ENCODE results near the gene SPATA31A5.
"Not testable (repeated sequence)": the region's sequence is repeated elsewhere in the genome, so short reads cannot be mapped to it uniquely, and the experiment has no call there.

Gene SPATA31A5

DNA sequence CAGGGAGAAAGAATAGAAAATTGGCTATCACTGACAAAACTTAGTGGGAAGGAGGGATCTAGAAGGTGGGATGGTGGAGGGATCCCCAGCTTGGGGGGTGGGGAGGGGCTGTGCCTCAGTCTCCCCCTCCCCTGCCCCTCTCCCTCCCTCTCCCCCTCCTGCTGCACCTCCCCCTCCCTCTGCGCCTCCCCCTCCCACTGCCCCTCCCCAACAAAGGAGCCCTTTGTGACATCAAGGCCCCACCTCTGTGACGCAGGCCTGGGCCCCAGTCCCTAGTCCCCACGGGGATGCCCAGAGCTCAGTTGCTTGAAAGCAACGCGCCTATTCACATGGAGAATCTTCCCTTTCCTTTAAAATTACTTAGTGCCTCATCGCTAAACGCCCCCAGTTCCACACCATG, at the start of gene SPATA31A5:
TSS of gene SPATA31A5 (plus strand) at position 301 of the 400 bp plus-strand sequence. CDS start at position 330, 29 bp downstream.
- H3K27ac ChIP-seq (ENCODE audit: low read depth, low read length); H3K9me3 ChIP-seq (ENCODE audit: low read length); H3K27me3 ChIP-seq (ENCODE audit: control insufficient read depth in 1 of 2, insufficient read depth in 2 of 2, low read length in 2 of 2); H3K4me1 ChIP-seq (ENCODE audit: insufficient read depth, low read length); H3K4me3 ChIP-seq (ENCODE audit: low read depth in 1 of 2, low read length in 2 of 2); H3K36me3 ChIP-seq (ENCODE audit: insufficient read depth, low read length); H3K9ac ChIP-seq (ENCODE audit: low read length): not testable (repeated sequence)

- not testable (repeated sequence) for H3K27me3 ChIP-seq (ENCODE audit: control insufficient read depth in 1 of 2, insufficient read depth in 2 of 2, low read length in 2 of 2); H3K27ac ChIP-seq (ENCODE audit: low read depth, low read length); H3K4me3 ChIP-seq (ENCODE audit: low read depth in 1 of 2, low read length in 2 of 2); H3K9me3 ChIP-seq (ENCODE audit: low read length); H3K36me3 ChIP-seq (ENCODE audit: insufficient read depth, low read length); H3K4me1 ChIP-seq (ENCODE audit: insufficient read depth, low read length); H3K9ac ChIP-seq (ENCODE audit: low read length)
Measured at GRCh38 chr9:60962990-60963350, 48.8 kb downstream of the SPATA31A5 start.

GRCh38 chr9:60966382-60966781, 52.2 kb downstream of the SPATA31A5 start:
- H3K9ac ChIP-seq (ENCODE audit: low read length); H3K4me3 ChIP-seq (ENCODE audit: low read depth in 1 of 2, low read length in 2 of 2); H3K4me1 ChIP-seq (ENCODE audit: insufficient read depth, low read length); H3K9me3 ChIP-seq (ENCODE audit: low read length); H3K36me3 ChIP-seq (ENCODE audit: insufficient read depth, low read length); H3K27ac ChIP-seq (ENCODE audit: low read depth, low read length); H3K27me3 ChIP-seq (ENCODE audit: control insufficient read depth in 1 of 2, insufficient read depth in 2 of 2, low read length in 2 of 2): not testable (repeated sequence)

Data from muscle layer of colon (tissue), 2 donors.